MM.1S (cell line): ENCODE results near the gene EPSTI1.

Experiments used
- DNase-seq: peaks from one replicate; pipeline ENCODE4 v3.0.0-alpha.2; 2015
- H2AFZ ChIP-seq: fragments of 300-600 bp; sonication (generic); 2 replicates; pipeline ENCODE4 v1.6.0; 2016; ENCODE audit warnings: antibody characterized with exemption, low read length
- H3F3A ChIP-seq: fragments of 300-600 bp; sonication (generic); 2 replicates; pipeline ENCODE4 v1.6.1; 2016; ENCODE audit warnings: mild to moderate bottlenecking, antibody characterized with exemption, low read length, moderate library complexity, mixed read lengths; ENCODE audit not compliant: insufficient read depth
- H3K27ac ChIP-seq: fragments of 300-600 bp; sonication (generic); 2 replicates; pipeline ENCODE4 v1.5.1; 2016; ENCODE audit warnings: mild to moderate bottlenecking, low read length
- H3K27me3 ChIP-seq: fragments of 300-600 bp; sonication (generic); replicated peaks from 2 replicates; pipeline ENCODE4 v1.6.0; 2016; ENCODE audit warnings: low read length; ENCODE audit not compliant: insufficient read depth
- H3K36me3 ChIP-seq: fragments of 300-600 bp; sonication (generic); replicated peaks from 2 replicates; pipeline ENCODE4 v1.6.1; 2016; ENCODE audit warnings: mild to moderate bottlenecking, low read length, mixed read lengths; ENCODE audit not compliant: insufficient read depth
- H3K4me1 ChIP-seq: fragments of 300-600 bp; sonication (generic); 2 replicates; pipeline ENCODE4 v1.6.1; 2016; ENCODE audit warnings: low read length, mixed read lengths
- H3K4me2 ChIP-seq: fragments of 300-600 bp; sonication (generic); 2 replicates; pipeline ENCODE4 v1.6.0; 2016; ENCODE audit warnings: low read depth, low read length
- H3K4me3 ChIP-seq: fragments of 300-600 bp; sonication (generic); 2 replicates; pipeline ENCODE4 v1.5.1; 2016; ENCODE audit warnings: low read length, mixed read lengths
- H3K79me2 ChIP-seq: fragments of 300-600 bp; sonication (generic); 2 replicates; pipeline ENCODE4 v1.6.1; 2016; ENCODE audit warnings: mixed run types, low read length, mixed read lengths
- H3K9ac ChIP-seq: fragments of 300-600 bp; sonication (generic); 2 replicates; pipeline ENCODE4 v1.6.1; 2016; ENCODE audit warnings: low read length, mixed read lengths
- H3K9me2 ChIP-seq: fragments of 300-600 bp; sonication (generic); replicated peaks from 2 replicates; pipeline ENCODE4 v1.6.1; 2016; ENCODE audit warnings: mild to moderate bottlenecking, low read length, mixed read lengths; ENCODE audit not compliant: insufficient read depth
- H3K9me3 ChIP-seq: fragments of 300-600 bp; sonication (generic); replicated peaks from 2 replicates; pipeline ENCODE4 v1.6.1; 2016; ENCODE audit warnings: mild to moderate bottlenecking, low read length, mixed read lengths; ENCODE audit not compliant: insufficient read depth
- H4K20me1 ChIP-seq: fragments of 300-600 bp; sonication (generic); 2 replicates; pipeline ENCODE4 v1.6.1; 2016; ENCODE audit warnings: mild to moderate bottlenecking, low read length, moderate library complexity, mixed read lengths; ENCODE audit not compliant: insufficient read depth
- CTCF ChIP-seq: fragments of 300-600 bp; sonication (generic); IDR thresholded peaks from 2 replicates; pipeline ENCODE4 v1.5.1; 2016; ENCODE audit warnings: antibody characterized with exemption, low read length, mixed read lengths
- EZH2 ChIP-seq: fragments of 300-600 bp; sonication (generic); optimal IDR thresholded peaks from 2 replicates; pipeline ENCODE3; 2017; ENCODE audit warnings: low read depth, mild to moderate bottlenecking, antibody characterized with exemption, low read length, mixed read lengths
- EZH2phosphoT487 ChIP-seq: fragments of 300-600 bp; sonication (generic); IDR thresholded peaks from 2 replicates; pipeline ENCODE4 v1.6.1; 2018; ENCODE audit warnings: antibody characterized with exemption, low read length

The EPSTI1 gene

GRCh38 chr13:43020794-43021193 lies 28.8 kb upstream of the EPSTI1 start:
- Histone ChIP-seq H3K27me3 (no peaks in the 10 kb centered on the region), H2AFZ (no peak overlapping the region), H3K4me2 (no peak overlapping the region), H3F3A (0 out of 2 replicates have a peak, but pooled peaks cover 4% of the 10 kb centered on the region), H3K36me3 (no peaks in the 10 kb centered on the region), H3K9me2 (no peaks in the 10 kb centered on the region), H3K27ac (no peak overlapping the region), H3K9me3 (no peaks in the 10 kb centered on the region), H3K9ac (no peak overlapping the region), H3K4me3 (no peak overlapping the region), H3K4me1 (no peaks in the 10 kb centered on the region), H4K20me1 (no peaks in the 10 kb centered on the region), H3K79me2 (peaks cover 20% of the 10 kb centered on the region)
- TF ChIP-seq CTCF (no peak), EZH2phosphoT487 (no peak), EZH2 (no peak)
- no peak for DNase-seq

GRCh38 chr13:43019811-43020210 lies 27.8 kb upstream of the EPSTI1 start:
- DNase-seq = no peak
- Histone ChIP-seq H3K27ac (no peak overlapping the region), H3K9ac (no peak overlapping the region), H3K9me3 (no peaks in the 10 kb centered on the region), H4K20me1 (no peaks in the 10 kb centered on the region), H3K9me2 (no peaks in the 10 kb centered on the region), H3K36me3 (no peaks in the 10 kb centered on the region), H3K4me3 (no peak overlapping the region), H3K27me3 (no peaks in the 10 kb centered on the region), H3F3A (0 out of 2 replicates have a peak, but pooled peaks cover 4% of the 10 kb centered on the region), H2AFZ (no peak overlapping the region), H3K79me2 (peaks cover 11% of the 10 kb centered on the region), H3K4me2 (no peak overlapping the region), H3K4me1 (no peaks in the 10 kb centered on the region)
- TF ChIP-seq EZH2 = no peak
- TF ChIP-seq EZH2phosphoT487 = no peak
- no peak for TF ChIP-seq CTCF

DNA sequence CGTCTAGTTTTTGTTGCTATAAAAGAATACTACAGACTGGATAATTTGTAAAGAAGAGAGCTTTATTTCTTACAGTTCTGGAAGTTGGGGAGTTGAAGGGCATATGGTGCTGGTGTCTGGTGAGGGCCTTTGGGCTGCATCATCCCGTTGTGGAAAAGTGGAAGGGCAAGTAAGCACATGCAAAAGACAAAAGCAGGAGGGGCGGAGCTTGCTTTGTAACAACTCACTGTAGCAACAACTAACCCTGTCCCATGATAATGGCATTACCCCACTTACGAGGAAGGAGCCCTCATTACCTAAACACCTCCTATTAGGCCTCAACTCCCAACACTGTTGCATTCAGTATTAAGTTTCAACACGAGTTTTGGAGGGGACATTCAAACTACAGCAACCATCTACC lies 24.2 kb upstream of the EPSTI1 start:
- no peaks in the 10 kb centered on the region for H3F3A ChIP-seq
- no peaks in the 10 kb centered on the region for H3K9me3 ChIP-seq
- H3K27ac ChIP-seq = no peak overlapping the region
- H3K4me2 ChIP-seq = no peak overlapping the region
- H3K4me1 ChIP-seq = no peaks in the 10 kb centered on the region
- no peak for DNase-seq
- TF ChIP-seq EZH2 = no peak
- TF ChIP-seq CTCF = no peak
- no peak for TF ChIP-seq EZH2phosphoT487
- no peak overlapping the region for H2AFZ ChIP-seq
- no peak overlapping the region for H3K4me3 ChIP-seq
- H3K9ac ChIP-seq = no peak overlapping the region
- H3K9me2 ChIP-seq = no peaks in the 10 kb centered on the region
- no peaks in the 10 kb centered on the region for H3K79me2 ChIP-seq
- H3K27me3 ChIP-seq = no peaks in the 10 kb centered on the region
- no peaks in the 10 kb centered on the region for H3K36me3 ChIP-seq
- H4K20me1 ChIP-seq = no peaks in the 10 kb centered on the region
